Measurements from ENCODE around the gene NANOS1.
A peak's percentile ranks its signal among the peaks of the same experiment; 100 is the strongest.

The NANOS1 gene

GRCh38 chr10:119061926-119062325 is 32.4 kb downstream of the NANOS1 start:
- no peak for DNase-seq

- DNase-seq = no peak
Observed at GRCh38 chr10:119070395-119071165, 41.1 kb downstream of the NANOS1 start.

GRCh38 chr10:119073584-119073983 is 44.1 kb downstream of the NANOS1 start:
- no peak for DNase-seq

GRCh38 chr10:119078422-119079179 is 49.1 kb downstream of the NANOS1 start:
- DNase-seq = no peak

- peak; percentile 61 for DNase-seq
Observed at GRCh38 chr10:119079599-119080520, 50.3 kb downstream of the NANOS1 start.

- peak; percentile 79 for DNase-seq
Observed at GRCh38 chr10:119080521-119081259, 51.2 kb downstream of the NANOS1 start, which contains the start of gene EIF3A. TSS of gene EIF3A (minus strand) at chr10:119080817. CDS start at chr10:119080676, 141 bp downstream.
